Gastroesophageal sphincter (tissue), 3 donors: ENCODE results near the gene ADM2.

Experiments
- CTCF ChIP-seq, 4 experiments: fragments of 200-600 bp in 2 of 4; fragments of 450-650 bp in 2 of 4; sonication (generic) in 1 of 4; IDR thresholded peaks; one replicate each; pipeline ENCODE4 v1.5.1; 2017 to 2019; ENCODE audit warnings: antibody characterized with exemption in 4 of 4, mild to moderate bottlenecking in 2 of 4, moderate library complexity in 2 of 4
- POLR2AphosphoS5 ChIP-seq: sonication (generic); formaldehyde crosslinking; IDR thresholded peaks from one replicate; pipeline ENCODE4 v1.6.1; 2017; ENCODE audit warnings: antibody characterized with exemption

DNA sequence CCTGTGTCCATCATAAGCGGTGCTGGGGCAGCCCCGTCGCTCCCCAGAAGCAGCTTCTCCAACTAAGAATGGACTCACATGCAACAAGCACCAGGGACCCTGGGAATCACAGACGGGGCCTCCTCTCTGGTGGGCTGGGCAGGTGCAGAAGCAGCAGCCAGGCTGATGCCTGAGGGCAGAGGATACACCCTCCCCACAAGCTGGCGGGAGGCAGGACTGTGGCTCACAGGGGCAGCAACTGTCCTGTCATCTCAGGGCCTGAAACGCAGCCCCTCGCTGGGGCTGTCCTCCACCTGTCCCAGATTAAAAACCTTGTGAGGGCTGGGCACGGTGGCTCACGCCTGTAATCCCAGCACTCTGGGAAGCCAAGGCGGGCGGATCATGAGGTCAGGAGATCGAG, 3.4 kb upstream of the ADM2 start:
- TF ChIP-seq CTCF (IDR thresholded peaks at IDR 0.05) (no peak), POLR2AphosphoS5 (no peak)
